Mesenchymal stem cell (in vitro differentiated cells and primary cell): ENCODE results near the gene HLCS.

Source experiments
- DNase-seq: peaks from one replicate; pipeline ENCODE4 v3.0.0-alpha.2; 2013
- H2AFZ ChIP-seq: one replicate; pipeline ENCODE4 v1.6.1; 2013; ENCODE audit warnings: low read depth, mild to moderate bottlenecking, control low read depth, inconsistent platforms, low read length, moderate library complexity
- H2AK5ac ChIP-seq: 2 replicates; pipeline ENCODE4 v1.6.1; 2013; ENCODE audit warnings: low read length, moderate library complexity, mild to moderate bottlenecking, inconsistent platforms; ENCODE audit not compliant: severe bottlenecking
- H2BK120ac ChIP-seq: one replicate; pipeline ENCODE4 v1.6.1; 2013; ENCODE audit warnings: low read depth, mild to moderate bottlenecking, inconsistent platforms, low read length, moderate library complexity
- H2BK12ac ChIP-seq, 2 experiments: one replicate each; pipeline ENCODE4 v1.6.1; 2013; ENCODE audit warnings: inconsistent platforms in 2 of 2, low read length in 2 of 2, mild to moderate bottlenecking in 2 of 2, moderate library complexity in 2 of 2, control low read depth in 1 of 2
- H2BK15ac ChIP-seq: one replicate; pipeline ENCODE4 v1.6.1; 2013; ENCODE audit warnings: mild to moderate bottlenecking, low read depth, inconsistent platforms; ENCODE audit not compliant: poor library complexity, severe bottlenecking
- H2BK5ac ChIP-seq: 2 replicates; pipeline ENCODE4 v1.6.1; 2013; ENCODE audit warnings: low read depth, mild to moderate bottlenecking, low read length, control low read depth, inconsistent platforms; ENCODE audit not compliant: poor library complexity, severe bottlenecking
- H3K14ac ChIP-seq, 2 experiments: one replicate each; pipeline ENCODE4 v1.6.1; 2013; ENCODE audit warnings: inconsistent platforms in 2 of 2, low read length in 2 of 2, control low read depth in 1 of 2, mild to moderate bottlenecking in 1 of 2, moderate library complexity in 1 of 2
- H3K18ac ChIP-seq, 2 experiments: one replicate each; pipeline ENCODE4 v1.6.1; 2013; ENCODE audit warnings: inconsistent platforms in 2 of 2, low read length in 2 of 2, control low read depth in 1 of 2, low read depth in 1 of 2, mild to moderate bottlenecking in 1 of 2
- H3K23ac ChIP-seq, 2 experiments: one replicate each; pipeline ENCODE4 v1.6.1; 2013; ENCODE audit warnings: inconsistent platforms in 2 of 2, low read length in 2 of 2, mild to moderate bottlenecking in 2 of 2, moderate library complexity in 2 of 2, control low read depth in 1 of 2
- H3K27ac ChIP-seq: 2 replicates; pipeline ENCODE4 v1.5.1; 2013; ENCODE audit warnings: mild to moderate bottlenecking, moderate library complexity, low read length, control low read depth, inconsistent platforms; ENCODE audit not compliant: poor library complexity, severe bottlenecking
- H3K27me3 ChIP-seq, 2 experiments: 2 replicates each; pipeline versions ENCODE4 v1.6.1 to v1.7.0; 2013; ENCODE audit warnings: low read length in 2 of 2, mild to moderate bottlenecking in 2 of 2, moderate library complexity in 2 of 2, control low read depth in 1 of 2, inconsistent platforms in 1 of 2; ENCODE audit not compliant: control insufficient read depth in 1 of 2, insufficient read depth in 1 of 2
- H3K36me3 ChIP-seq, 2 experiments: 2 replicates each; pipeline versions ENCODE4 v1.6.1 to v1.7.0; 2013; ENCODE audit warnings: low read length in 2 of 2, control low read depth in 1 of 2, inconsistent platforms in 1 of 2, low read depth in 1 of 2, mild to moderate bottlenecking in 1 of 2; ENCODE audit not compliant: insufficient read depth in 2 of 2, control insufficient read depth in 1 of 2
- H3K4ac ChIP-seq, 2 experiments: one replicate each; pipeline ENCODE4 v1.6.1; 2013; ENCODE audit warnings: inconsistent platforms in 2 of 2, low read length in 2 of 2, mild to moderate bottlenecking in 2 of 2, moderate library complexity in 2 of 2, control low read depth in 1 of 2, low read depth in 1 of 2
- H3K4me1 ChIP-seq: 2 replicates; pipeline ENCODE4 v1.6.1; 2013; ENCODE audit warnings: low read depth, low read length, control low read depth; ENCODE audit not compliant: control insufficient read depth, insufficient read depth
- H3K4me2 ChIP-seq: 2 replicates; pipeline ENCODE4 v1.6.1; 2013; ENCODE audit warnings: low read length, mild to moderate bottlenecking, inconsistent platforms; ENCODE audit not compliant: poor library complexity, severe bottlenecking
- H3K4me3 ChIP-seq, 2 experiments: 2 replicates each; pipeline versions ENCODE4 v1.5.1 to v1.7.0; 2013; ENCODE audit warnings: low read length in 2 of 2, mild to moderate bottlenecking in 2 of 2, control low read depth in 1 of 2, low read depth in 1 of 2; ENCODE audit not compliant: insufficient read depth in 1 of 2
- H3K79me1 ChIP-seq: replicated peaks from 2 replicates; pipeline ENCODE4 v1.6.1; 2013; ENCODE audit warnings: mild to moderate bottlenecking, control low read depth, low read length, inconsistent platforms; ENCODE audit not compliant: poor library complexity, severe bottlenecking
- H3K9ac ChIP-seq: 2 replicates; pipeline ENCODE4 v1.7.0; 2013; ENCODE audit warnings: mild to moderate bottlenecking, low read length, moderate library complexity
- H3K9me3 ChIP-seq: 2 replicates; pipeline ENCODE4 v1.7.0; 2013; ENCODE audit warnings: mild to moderate bottlenecking, low read length; ENCODE audit not compliant: control insufficient read depth
- H4K8ac ChIP-seq: one replicate; pipeline ENCODE4 v1.6.1; 2013; ENCODE audit warnings: inconsistent platforms, mild to moderate bottlenecking, low read length, moderate library complexity
- H4K91ac ChIP-seq: one replicate; pipeline ENCODE4 v1.6.1; 2013; ENCODE audit warnings: mild to moderate bottlenecking, low read length, inconsistent platforms
- WGBS: methylation state at CpG from one replicate; pipeline ENCODE4 v1.1.7; 2013; ENCODE audit warnings: mixed read lengths; 5-methylcytosine and 5-hydroxymethylcytosine counted together

HLCS gene

GRCh38 chr21:36708286-36709029, 258.0 kb downstream of the HLCS start:
- Histone ChIP-seq H3K4me3 (peak overlapping the region in 1 of 2 experiments; percentile 45), H4K91ac (no peak overlapping the region), H3K27ac (no peak overlapping the region), H2BK5ac (peak overlapping the region; percentile 49), H3K9me3 (no peaks in the 10 kb centered on the region), H3K23ac (peak overlapping the region in 1 of 2 experiments; percentile 72), H2BK120ac (no peak overlapping the region), H2AK5ac (no peak overlapping the region), H4K8ac (no peak overlapping the region), H3K79me1 (no peaks in the 10 kb centered on the region), H3K9ac (no peak overlapping the region), H3K4me1 (peaks cover 49% of the 10 kb centered on the region), H3K4ac (no peak overlapping the region), H2BK12ac (no peak overlapping the region), H3K4me2 (peak overlapping the region; percentile 65), H3K27me3 (peaks cover 82 to 97% of the 10 kb centered on the region in 2 experiments), H3K14ac (peak overlapping the region in 1 of 2 experiments; percentile 33), H2AFZ (no peak overlapping the region), H2BK15ac (no peak overlapping the region), H3K36me3 (no peaks in the 10 kb centered on the region), H3K18ac (no peak overlapping the region)
- WGBS: 1% methylated on average over 41 of the region's 44 CpGs
- DNase-seq: no peak

GRCh38 chr21:36707763-36708285, 258.6 kb downstream of the HLCS start:
- no peak overlapping the region for H3K4ac ChIP-seq
- no peak overlapping the region for H4K91ac ChIP-seq
- H3K79me1 ChIP-seq: no peaks in the 10 kb centered on the region
- no peak overlapping the region for H2BK15ac ChIP-seq
- no peak overlapping the region for H2BK120ac ChIP-seq
- H4K8ac ChIP-seq: no peak overlapping the region
- H3K27me3 ChIP-seq: peaks cover 83 to 97% of the 10 kb centered on the region in 2 experiments
- H3K36me3 ChIP-seq: no peaks in the 10 kb centered on the region
- H2AFZ ChIP-seq: no peak overlapping the region
- H3K4me1 ChIP-seq: peaks cover 49% of the 10 kb centered on the region
- no peaks in the 10 kb centered on the region for H3K9me3 ChIP-seq
- 3% methylated on average over 49 of the region's 53 CpGs for WGBS
- H3K4me2 ChIP-seq: peak overlapping the region; percentile 65
- no peak overlapping the region for H2BK12ac ChIP-seq
- no peak overlapping the region for H3K14ac ChIP-seq
- no peak overlapping the region for H3K27ac ChIP-seq
- H3K23ac ChIP-seq: no peak overlapping the region
- H3K9ac ChIP-seq: no peak overlapping the region
- no peak for DNase-seq
- H2AK5ac ChIP-seq: no peak overlapping the region
- H2BK5ac ChIP-seq: no peak overlapping the region
- H3K18ac ChIP-seq: no peak overlapping the region
- peak overlapping the region in 1 of 2 experiments; percentile 45 for H3K4me3 ChIP-seq

- Histone ChIP-seq H3K9me3 (no peaks in the 10 kb centered on the region), H4K8ac (no peak overlapping the region), H3K4me1 (peaks cover 49% of the 10 kb centered on the region), H3K36me3 (no peaks in the 10 kb centered on the region), H2BK5ac (no peak overlapping the region), H3K79me1 (no peaks in the 10 kb centered on the region), H2BK12ac (no peak overlapping the region), H3K27ac (no peak overlapping the region), H3K18ac (no peak overlapping the region), H3K27me3 (peaks cover 85 to 97% of the 10 kb centered on the region in 2 experiments), H3K23ac (no peak overlapping the region), H2AK5ac (no peak overlapping the region), H3K4ac (no peak overlapping the region), H3K4me2 (no peak overlapping the region), H2AFZ (no peak overlapping the region), H2BK15ac (no peak overlapping the region), H3K9ac (no peak overlapping the region), H3K14ac (no peak overlapping the region), H2BK120ac (no peak overlapping the region), H4K91ac (no peak overlapping the region), H3K4me3 (no peak overlapping the region)
- DNase-seq: no peak
- 6% methylated on average over 32 of the region's 32 CpGs for WGBS
Measured at GRCh38 chr21:36706951-36707762, 259.3 kb downstream of the HLCS start.

- no peak overlapping the region for H3K14ac ChIP-seq
- H2BK15ac ChIP-seq: no peak overlapping the region
- no peak overlapping the region for H3K18ac ChIP-seq
- no peak overlapping the region for H3K9ac ChIP-seq
- H3K27me3 ChIP-seq: peaks cover 92 to 97% of the 10 kb centered on the region in 2 experiments
- no peak overlapping the region for H4K91ac ChIP-seq
- H3K36me3 ChIP-seq: no peaks in the 10 kb centered on the region
- no peak for DNase-seq
- no peak overlapping the region for H3K23ac ChIP-seq
- no peak overlapping the region for H2BK12ac ChIP-seq
- H3K79me1 ChIP-seq: peaks cover 2% of the 10 kb centered on the region
- H3K9me3 ChIP-seq: no peaks in the 10 kb centered on the region
- H3K4me3 ChIP-seq: no peak overlapping the region
- H4K8ac ChIP-seq: no peak overlapping the region
- H3K27ac ChIP-seq: no peak overlapping the region
- H3K4me2 ChIP-seq: no peak overlapping the region
- no peak overlapping the region for H2AK5ac ChIP-seq
- WGBS: 2% methylated on average over 11 of the region's 13 CpGs
- no peak overlapping the region for H2AFZ ChIP-seq
- H3K4me1 ChIP-seq: peaks cover 52% of the 10 kb centered on the region
- no peak overlapping the region for H3K4ac ChIP-seq
- H2BK120ac ChIP-seq: no peak overlapping the region
- H2BK5ac ChIP-seq: no peak overlapping the region
Measured at GRCh38 chr21:36706482-36706852, 260.0 kb downstream of the HLCS start.
